GM19193 (cell line): ENCODE results near the gene CRB2.

Source experiments
- POLR2A ChIP-seq: IDR thresholded peaks from 4 replicates; pipeline ENCODE4 v1.6.1; 2011; ENCODE audit not compliant: insufficient read depth, insufficient read length; ENCODE audit errors: extremely low read depth

Gene CRB2

DNA sequence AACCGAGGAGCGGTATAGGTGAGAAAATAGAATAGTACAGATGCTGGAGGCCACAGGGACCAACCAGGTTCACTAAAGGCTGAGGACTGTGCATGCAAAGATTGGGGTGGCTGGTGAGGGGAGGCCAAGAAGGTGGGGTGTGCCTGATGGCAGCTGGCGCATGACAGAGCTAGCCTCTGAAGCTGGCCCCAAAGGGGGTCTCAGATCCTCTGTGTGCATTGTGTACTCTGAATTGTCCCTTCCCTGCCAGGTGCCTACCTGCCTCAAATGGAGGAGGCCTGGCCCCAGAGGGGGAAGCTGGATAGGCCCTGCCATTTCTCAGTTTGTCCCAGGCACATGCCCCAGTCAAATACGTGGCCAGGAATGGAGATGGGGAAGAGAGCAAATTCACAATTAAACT, 63.1 kb downstream of the CRB2 start:
- TF ChIP-seq POLR2A = no peak

DNA sequence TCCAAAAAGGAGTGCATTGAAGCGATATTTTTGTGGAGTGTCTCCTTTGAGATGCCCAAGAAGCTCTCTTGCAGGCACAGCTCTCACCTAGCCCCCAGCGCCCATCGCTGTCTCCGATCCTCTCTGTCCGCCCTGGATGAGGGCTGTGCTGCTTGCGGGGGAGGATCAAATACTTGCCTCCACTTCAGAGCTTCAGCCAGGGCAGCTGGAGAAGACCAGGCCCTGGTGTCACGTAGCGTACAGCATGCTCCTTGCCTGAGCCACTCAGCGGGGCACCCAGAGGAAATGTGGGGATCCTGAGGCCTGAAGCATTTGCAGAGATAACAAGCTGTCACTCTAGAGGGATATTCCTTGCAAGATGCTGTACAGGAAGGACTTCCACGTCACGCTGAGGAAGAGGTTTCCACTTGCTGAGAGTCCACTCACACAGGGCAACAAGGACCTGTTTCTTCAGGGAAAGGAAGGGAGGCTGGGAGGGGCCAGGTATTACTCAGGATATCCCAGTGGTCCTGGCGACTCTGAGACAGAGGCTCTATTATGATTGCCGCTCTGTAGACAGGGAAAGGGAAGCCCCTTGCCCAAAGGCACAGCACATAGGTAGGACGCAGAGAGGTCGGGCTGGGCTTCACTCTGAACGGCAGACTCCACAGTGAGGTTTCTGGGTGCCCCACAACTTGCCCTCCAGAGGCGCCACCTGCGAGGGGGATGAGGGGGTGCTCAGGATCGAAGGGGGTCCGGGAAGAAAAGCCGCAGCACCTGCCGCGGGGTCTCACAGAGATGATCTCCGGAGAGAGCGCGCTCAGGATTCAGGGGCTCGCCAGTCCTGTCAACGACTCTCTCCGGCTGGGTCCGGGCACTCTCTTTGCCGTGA, 64.0 kb downstream of the CRB2 start:
- no peak for TF ChIP-seq POLR2A

DNA sequence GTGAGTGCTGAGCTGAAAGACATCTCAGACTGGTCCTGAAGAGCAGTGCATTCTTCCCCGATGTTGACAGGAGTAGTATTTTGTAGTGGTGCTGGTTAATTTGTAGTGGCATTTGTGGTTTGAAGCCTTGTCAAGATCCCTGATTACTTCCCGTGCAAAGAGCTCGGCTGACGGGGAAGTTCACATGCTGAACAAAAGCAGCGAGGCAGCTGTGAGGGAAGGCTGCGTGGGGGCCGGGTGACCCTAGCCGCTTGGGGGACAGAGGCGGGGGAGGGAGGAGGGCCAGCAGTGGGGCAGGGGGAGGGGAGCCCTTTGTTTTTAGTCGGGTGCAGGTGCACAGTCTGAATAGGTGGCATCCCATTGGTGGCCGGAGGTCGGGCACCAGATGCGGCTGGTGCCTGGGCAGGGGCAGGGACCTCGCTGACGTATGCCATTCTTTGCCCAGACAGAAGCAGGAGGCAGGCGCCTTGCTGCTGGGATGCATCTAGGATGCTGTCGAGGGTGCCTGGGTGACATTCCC, 64.7 kb downstream of the CRB2 start:
- TF ChIP-seq POLR2A = no peak

DNA sequence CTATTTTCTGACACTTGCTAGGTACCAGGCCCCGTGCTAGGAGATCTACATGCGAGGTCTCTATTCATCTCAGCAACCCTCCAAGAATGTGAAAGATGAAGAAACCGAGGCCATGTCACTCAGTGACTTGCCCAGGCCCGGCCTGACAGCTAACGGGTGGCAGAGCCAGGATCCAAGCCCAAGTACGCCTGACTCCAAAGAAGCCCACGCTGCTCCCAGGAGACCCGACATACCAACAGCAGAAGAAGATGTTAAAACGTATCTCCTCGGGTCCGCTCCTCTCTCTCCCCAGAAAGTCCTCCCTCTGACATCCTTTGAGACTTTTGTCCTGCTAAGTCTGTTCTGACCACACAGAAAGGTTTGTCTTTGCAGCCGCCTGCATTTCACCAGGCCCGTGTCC, 65.2 kb downstream of the CRB2 start:
- no peak for TF ChIP-seq POLR2A

DNA sequence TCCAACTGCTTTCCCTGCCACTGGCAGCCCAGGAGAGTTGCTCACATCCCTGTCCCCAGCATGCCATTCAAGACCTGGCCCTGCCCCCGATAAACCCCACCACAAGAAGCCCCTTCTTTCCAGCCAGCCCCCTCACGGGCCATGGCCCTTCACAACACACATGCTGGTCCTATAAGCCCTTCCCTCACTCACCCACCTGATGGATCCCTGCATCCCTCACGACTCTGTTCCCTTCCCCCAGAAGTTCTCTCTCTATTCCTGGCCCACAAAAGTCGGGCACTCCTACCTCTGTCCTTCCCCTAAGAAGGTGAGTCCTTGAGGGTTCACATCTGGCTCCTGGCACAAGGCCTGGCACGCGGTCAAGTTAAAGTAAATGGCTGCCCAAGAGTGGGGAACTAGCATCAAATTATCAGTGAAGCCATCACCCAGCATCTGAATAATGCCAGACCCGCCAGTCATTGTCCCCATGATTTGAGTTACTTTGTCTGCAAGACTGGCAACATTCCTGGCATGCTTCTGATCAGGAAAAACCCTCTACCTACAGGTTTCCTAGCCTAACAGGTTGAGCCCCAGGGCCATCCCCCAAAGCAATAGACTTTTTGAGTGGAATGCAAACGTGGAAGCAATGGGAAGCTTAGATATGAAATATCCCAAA, 65.9 kb downstream of the CRB2 start:
- TF ChIP-seq POLR2A = no peak

DNA sequence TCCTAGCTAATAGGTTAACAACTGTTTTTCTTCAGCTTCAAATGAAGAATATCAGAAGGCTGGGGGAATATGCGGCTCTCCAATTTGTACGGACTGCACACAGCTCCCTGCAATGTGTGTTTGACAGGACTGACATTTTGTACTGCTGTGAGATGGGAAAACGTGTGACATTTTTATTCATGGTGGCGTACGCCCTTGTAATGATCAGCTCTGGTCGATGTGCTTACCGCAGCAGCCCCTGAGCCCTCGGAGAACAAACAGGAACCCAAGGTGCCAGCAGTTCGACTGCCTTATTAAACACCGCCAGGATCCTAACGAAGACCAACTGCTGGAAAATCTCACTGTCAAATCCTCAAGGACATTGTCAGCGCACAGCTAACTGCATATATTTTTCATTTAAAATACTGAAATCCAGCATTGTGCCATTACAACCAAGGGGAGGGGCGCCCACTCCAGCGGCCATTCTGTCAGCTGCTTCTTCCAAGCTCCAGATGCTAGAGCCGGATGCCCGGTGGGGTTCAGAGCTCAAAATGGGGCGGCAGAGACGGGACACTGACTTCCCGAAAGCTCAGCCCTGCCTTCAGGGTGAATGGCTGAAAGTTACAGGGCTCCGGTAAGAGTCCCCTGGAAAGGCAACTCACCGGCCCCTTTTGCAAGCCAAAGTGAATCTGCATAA, 66.8 kb downstream of the CRB2 start:
- TF ChIP-seq POLR2A = no peak

DNA sequence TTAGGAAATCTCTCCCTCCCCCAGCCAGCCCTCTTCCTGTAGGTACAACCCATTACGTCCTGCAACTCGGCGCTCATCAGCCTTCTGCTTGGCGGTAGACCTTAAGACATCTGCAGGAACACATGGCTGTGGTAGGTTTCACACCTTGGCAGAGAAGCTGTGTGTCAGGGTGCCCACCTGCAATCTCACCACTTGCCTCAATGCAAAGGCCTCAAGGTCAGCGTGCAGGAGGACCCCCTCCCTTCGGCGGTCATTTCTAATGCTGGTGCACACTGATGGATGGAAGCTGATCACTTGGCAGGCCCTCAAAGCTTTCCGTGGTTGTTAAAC, 67.3 kb downstream of the CRB2 start:
- no peak for TF ChIP-seq POLR2A

DNA sequence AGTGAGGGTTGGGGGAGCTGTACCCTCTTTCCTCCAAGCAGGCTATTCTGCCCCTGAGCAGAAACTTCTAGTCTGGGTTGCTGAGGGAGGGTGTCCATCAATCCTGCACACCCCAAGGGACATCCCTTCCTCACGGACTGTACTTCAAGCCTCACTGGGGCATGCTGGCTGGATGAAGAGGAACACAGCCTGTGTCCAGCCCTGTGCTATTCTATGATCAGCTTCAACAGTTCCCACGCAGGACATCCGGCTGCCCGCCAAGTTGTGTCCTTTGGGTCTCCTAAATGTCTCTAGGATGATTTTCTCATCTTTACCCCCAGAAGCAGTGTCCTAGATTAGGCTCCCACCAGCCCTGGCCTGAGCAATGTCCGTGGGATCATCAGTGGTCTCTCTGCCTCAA, 68.1 kb downstream of the CRB2 start:
- TF ChIP-seq POLR2A = no peak

DNA sequence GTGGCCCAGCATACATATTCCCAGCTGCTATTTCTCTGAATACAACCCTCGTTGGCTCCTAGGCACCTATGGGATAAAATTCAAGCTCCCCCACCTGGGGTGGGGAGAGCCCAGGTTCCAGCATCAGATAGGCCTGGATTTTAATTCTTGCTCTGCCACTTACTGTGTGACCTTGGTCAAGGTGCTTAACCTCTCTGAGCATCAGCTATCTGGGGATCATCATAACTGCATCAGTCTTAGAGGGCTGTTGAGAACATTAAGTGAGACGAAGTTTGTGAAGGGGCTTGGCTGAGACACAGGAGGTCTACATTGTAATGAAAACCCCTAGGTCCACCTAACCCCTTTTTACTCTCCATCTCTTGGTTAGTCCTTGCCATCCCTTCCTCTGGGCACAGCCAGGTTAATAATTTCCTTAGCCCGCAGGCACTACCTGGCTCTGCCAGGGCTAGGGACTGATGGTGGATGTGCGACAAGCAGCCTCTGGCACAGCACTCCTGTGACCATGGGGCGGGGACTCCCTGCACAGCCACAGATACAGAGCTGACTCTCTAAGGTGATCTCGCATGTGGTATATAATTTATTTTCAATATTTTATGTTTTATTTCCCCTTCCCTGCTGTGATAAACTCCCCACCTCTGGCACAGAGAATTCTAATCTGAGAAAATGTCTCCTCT, 68.7 kb downstream of the CRB2 start:
- no peak for TF ChIP-seq POLR2A

DNA sequence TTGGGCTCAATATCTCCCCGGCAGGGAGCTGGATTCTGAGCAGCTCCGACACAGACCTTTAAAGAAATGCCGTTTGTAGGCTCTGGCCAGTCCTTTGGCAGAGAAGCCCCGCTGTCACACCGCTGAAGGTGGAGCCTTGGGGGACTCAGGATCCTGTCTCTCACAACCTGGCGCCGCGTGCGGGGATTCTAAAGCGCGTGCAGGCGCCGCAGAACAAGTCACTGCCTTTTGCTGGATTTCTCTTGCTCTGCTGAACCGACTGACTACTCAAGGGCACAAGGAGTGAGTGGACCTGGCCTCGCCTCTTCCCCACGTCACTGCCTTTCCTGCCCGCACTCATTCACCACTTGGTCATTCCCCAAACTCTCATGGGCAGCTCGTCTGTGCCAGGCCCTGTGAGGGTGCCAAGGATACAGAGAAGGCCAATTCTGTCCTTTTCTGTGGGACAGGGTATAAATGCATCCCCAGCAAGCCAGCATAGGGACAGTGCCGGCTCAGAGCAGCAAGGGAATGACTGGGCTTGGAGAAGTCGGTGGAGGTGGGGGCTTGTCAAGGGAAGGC, 69.3 kb downstream of the CRB2 start:
- no peak for TF ChIP-seq POLR2A

DNA sequence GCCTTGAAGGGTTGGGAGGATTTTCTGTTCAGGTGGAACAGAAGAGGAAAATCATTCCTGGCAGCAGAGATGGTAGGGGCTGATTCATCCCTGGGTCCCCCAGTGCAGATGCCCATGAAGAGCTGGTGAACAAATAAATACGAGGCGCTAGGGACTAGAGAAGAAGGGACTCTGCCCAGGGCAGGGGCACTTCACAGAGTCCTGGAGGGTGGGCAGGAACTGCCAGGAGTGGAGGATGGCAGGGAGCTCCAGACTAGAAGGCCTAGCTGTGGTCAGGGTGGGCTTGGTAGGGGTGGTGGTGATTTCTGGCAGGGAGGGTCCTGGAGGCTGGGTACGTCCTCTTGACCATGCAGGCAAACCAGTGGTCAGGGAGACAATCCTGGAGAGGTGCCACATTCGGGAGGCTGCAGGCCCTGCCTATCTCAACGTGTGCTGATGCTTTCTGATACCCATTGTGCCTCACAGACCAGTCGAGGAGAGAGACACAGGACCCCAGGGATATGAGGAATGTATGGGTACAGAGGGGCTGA, 69.9 kb downstream of the CRB2 start:
- no peak for TF ChIP-seq POLR2A

DNA sequence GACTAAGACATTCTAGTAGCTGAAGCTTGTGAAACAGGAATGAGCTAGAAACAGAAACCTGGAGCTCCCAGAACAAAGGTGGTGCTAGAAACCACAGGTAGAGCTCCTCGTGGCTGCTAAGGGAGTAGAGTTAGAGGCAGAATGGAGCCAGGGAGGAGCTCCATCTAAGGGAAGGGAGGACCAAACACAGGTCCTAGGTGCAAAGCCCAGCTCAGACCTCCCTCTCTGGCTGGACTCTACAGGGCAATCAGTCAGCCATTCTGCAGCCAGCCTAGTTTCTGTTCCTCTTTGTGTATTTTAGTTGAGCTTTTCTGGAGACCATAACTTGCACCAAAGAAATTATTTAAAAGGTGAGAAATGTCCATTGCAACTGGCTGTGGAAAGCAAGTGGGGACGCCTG, 70.4 kb downstream of the CRB2 start:
- no peak for TF ChIP-seq POLR2A
